Endothelial cell of umbilical vein (primary cell): ENCODE results near the gene PTPN6. TPM values are rescaled to one million over a fixed set of nuclear protein-coding genes. Genes with fewer than 3 reads are reported as not detected.

Experiments used
- BruUV-seq: library from RNA; stranded (reverse); fragments of 400-500 nt; replicated peaks from 2 replicates; lab custom pipeline; 2021; lab: Mats Ljungman, UMichigan
- CTCF ChIA-PET: fragments of 300-600, 350-600 bp; sonication (Branson Sonifier 250); formaldehyde crosslinking; loops from one replicate; lab custom pipeline; 2021; ENCODE audit warnings: antibody characterized with exemption, inconsistent platforms; lab: Charles Lee
- POLR2A ChIA-PET: fragments of 300-600, 350-600 bp; sonication (Branson Sonifier 250); formaldehyde crosslinking; loops from one replicate; lab custom pipeline; 2021; ENCODE audit warnings: antibody characterized with exemption, inconsistent platforms; lab: Charles Lee
- DNase-seq: peaks from one replicate; pipeline ENCODE4 v3.0.0-alpha.2; 2011; ENCODE audit warnings: low read depth, low spot score
- FAIRE-seq: peaks from 2 replicates; lab custom pipeline; 2011; peaks lifted over from hg19 to GRCh38; lab: Jason Lieb, UNC
- H2AFZ ChIP-seq: 2 replicates; pipeline ENCODE4 v1.6.0; 2012; ENCODE audit warnings: low read depth, low read length, control low read depth, inconsistent platforms
- H3K27ac ChIP-seq: 2 replicates; pipeline ENCODE4 v1.5.1; 2011; ENCODE audit warnings: low read depth, mild to moderate bottlenecking, control low read depth, low read length, moderate library complexity; ENCODE audit not compliant: insufficient read depth
- H3K27me3 ChIP-seq, 2 experiments: 2 replicates each; pipeline versions ENCODE4 v1.6.0 to v1.6.1; 2011; ENCODE audit warnings: low read length in 2 of 2, mixed read lengths in 1 of 2; ENCODE audit not compliant: control insufficient read depth in 2 of 2, insufficient read depth in 2 of 2
- H3K36me3 ChIP-seq, 2 experiments: 2 replicates in 1 of 2; 3 replicates in 1 of 2; pipeline ENCODE4 v1.5.1; 2011; ENCODE audit warnings: low read length in 2 of 2, mild to moderate bottlenecking in 1 of 2, moderate library complexity in 1 of 2; ENCODE audit not compliant: control insufficient read depth in 2 of 2, insufficient read depth in 2 of 2; ENCODE audit errors: extremely low read depth in 1 of 2
- H3K4me1 ChIP-seq: 3 replicates; pipeline ENCODE4 v1.5.1; 2011; ENCODE audit warnings: mild to moderate bottlenecking, low read length; ENCODE audit not compliant: control insufficient read depth, insufficient read depth; ENCODE audit errors: extremely low read depth
- H3K4me2 ChIP-seq: 2 replicates; pipeline ENCODE4 v1.6.1; 2011; ENCODE audit warnings: low read length, control low read depth, mixed read lengths; ENCODE audit not compliant: insufficient read depth
- H3K4me3 ChIP-seq, 3 experiments: fragments of 200-600 bp in 1 of 3; sonication (generic), shearing (Covaris generic) in 1 of 3; replicated peaks in 1 of 3; 2 replicates each; pipeline ENCODE4 v1.5.1; 2011 to 2016; ENCODE audit warnings: control low read depth in 3 of 3, low read length in 3 of 3, mild to moderate bottlenecking in 2 of 3, inconsistent platforms in 1 of 3, low read depth in 1 of 3, moderate library complexity in 1 of 3; ENCODE audit not compliant: insufficient read depth in 1 of 3
- H3K79me2 ChIP-seq: 2 replicates; pipeline ENCODE4 v1.6.0; 2012; ENCODE audit warnings: low read length, inconsistent platforms; ENCODE audit not compliant: control insufficient read depth, insufficient read depth
- H3K9ac ChIP-seq: replicated peaks from 2 replicates; pipeline ENCODE3; 2011; ENCODE audit warnings: low read length, control low read depth; ENCODE audit not compliant: insufficient read depth; ENCODE audit errors: extremely low read depth
- H3K9me1 ChIP-seq: replicated peaks from 3 replicates; pipeline ENCODE4 v1.6.0; 2011; ENCODE audit warnings: mild to moderate bottlenecking, low read length; ENCODE audit not compliant: control insufficient read depth, insufficient read depth; ENCODE audit errors: extremely low read depth
- H3K9me3 ChIP-seq: replicated peaks from 2 replicates; pipeline ENCODE4 v1.5.1; 2012; ENCODE audit warnings: low read length, inconsistent platforms; ENCODE audit not compliant: control insufficient read depth, insufficient read depth
- H4K20me1 ChIP-seq: replicated peaks from 2 replicates; pipeline ENCODE3; 2011; ENCODE audit warnings: mild to moderate bottlenecking, low read length; ENCODE audit not compliant: control insufficient read depth, insufficient read depth; ENCODE audit errors: extremely low read depth
- CTCF ChIP-seq, 2 donors: IDR thresholded peaks; 1 replicate in 1 of 2; 2 replicates in 1 of 2; pipeline ENCODE4 v1.5.1; 2011; ENCODE audit warnings: low read length in 2 of 2, mild to moderate bottlenecking in 2 of 2, moderate library complexity in 2 of 2, control low read depth in 1 of 2, inconsistent platforms in 1 of 2, low read depth in 1 of 2; ENCODE audit not compliant: insufficient read depth in 1 of 2; ENCODE audit errors: extremely low read depth in 1 of 2
- EZH2 ChIP-seq: IDR thresholded peaks from 2 replicates; pipeline ENCODE4 v1.6.1; 2012; ENCODE audit warnings: borderline replicate concordance, low read depth, mild to moderate bottlenecking, moderate library complexity, low read length, inconsistent platforms; ENCODE audit not compliant: severe bottlenecking
- FOS ChIP-seq: IDR thresholded peaks from 2 replicates; pipeline ENCODE4 v1.6.1; 2011; ENCODE audit warnings: mild to moderate bottlenecking, low read length, moderate library complexity, borderline replicate concordance; ENCODE audit not compliant: insufficient read depth
- JUN ChIP-seq: IDR thresholded peaks from 2 replicates; pipeline ENCODE4 v1.6.1; 2011; ENCODE audit warnings: borderline replicate concordance, low read depth; ENCODE audit not compliant: insufficient read length, insufficient read depth
- MYC ChIP-seq: IDR thresholded peaks from one replicate; pipeline ENCODE4 v1.6.1; 2011; ENCODE audit warnings: mild to moderate bottlenecking, low read depth, low read length
- POLR2A ChIP-seq: IDR thresholded peaks from 2 replicates; pipeline ENCODE4 v1.6.1; 2012; ENCODE audit warnings: low read depth, mild to moderate bottlenecking, control low read depth, low read length
- POLR2AphosphoS5 ChIP-seq: IDR thresholded peaks from 2 replicates; pipeline ENCODE4 v1.6.1; 2012; ENCODE audit warnings: low read depth, mild to moderate bottlenecking, control low read depth, low read length, moderate library complexity; ENCODE audit not compliant: insufficient read depth
- dilution Hi-C: fragments of 300-500 bp; cut with MboI; formaldehyde crosslinking; loops from one replicate; pipeline ENCODE4 v1.15.0; 2019; ENCODE audit warnings: low sequenced_read_pairs; ENCODE audit not compliant: extremely low pct_ligation_motif_present
- intact Hi-C: fragments of 100-400 bp; cut with micrococcal nuclease; formaldehyde crosslinking; loops from one replicate; pipeline ENCODE4 v1.10.0; 2022
- polyA plus RNA-seq, 4 experiments: library from polyadenylated mRNA; depleted of rRNA in 3 of 4; stranded (reverse) in 3 of 4; unstranded in 1 of 4; fragments of >200 nt; gene quantifications; 2 replicates each; pipeline versions ENCODE4 v1.2.1 to v1.2.3, GENCODE V29; 2011 to 2012; ENCODE audit warnings: missing spikeins in 1 of 4
- total RNA-seq: library from RNA; stranded (reverse); gene quantifications from 2 replicates; pipeline ENCODE4 v1.2.3, GENCODE V29; 2021
- TF ChIP-seq, protein P1 (sequence below): IDR thresholded peaks from 2 replicates; pipeline ENCODE4 v1.6.1; 2011; ENCODE audit not compliant: insufficient read depth, insufficient read length

The PTPN6 gene
- total and polyA plus RNA-seq, 2 donors (not counting 3 experiments of a cell fraction or from before 2014, with no cell fraction given): 0.25 to 1.6 TPM

DNA sequence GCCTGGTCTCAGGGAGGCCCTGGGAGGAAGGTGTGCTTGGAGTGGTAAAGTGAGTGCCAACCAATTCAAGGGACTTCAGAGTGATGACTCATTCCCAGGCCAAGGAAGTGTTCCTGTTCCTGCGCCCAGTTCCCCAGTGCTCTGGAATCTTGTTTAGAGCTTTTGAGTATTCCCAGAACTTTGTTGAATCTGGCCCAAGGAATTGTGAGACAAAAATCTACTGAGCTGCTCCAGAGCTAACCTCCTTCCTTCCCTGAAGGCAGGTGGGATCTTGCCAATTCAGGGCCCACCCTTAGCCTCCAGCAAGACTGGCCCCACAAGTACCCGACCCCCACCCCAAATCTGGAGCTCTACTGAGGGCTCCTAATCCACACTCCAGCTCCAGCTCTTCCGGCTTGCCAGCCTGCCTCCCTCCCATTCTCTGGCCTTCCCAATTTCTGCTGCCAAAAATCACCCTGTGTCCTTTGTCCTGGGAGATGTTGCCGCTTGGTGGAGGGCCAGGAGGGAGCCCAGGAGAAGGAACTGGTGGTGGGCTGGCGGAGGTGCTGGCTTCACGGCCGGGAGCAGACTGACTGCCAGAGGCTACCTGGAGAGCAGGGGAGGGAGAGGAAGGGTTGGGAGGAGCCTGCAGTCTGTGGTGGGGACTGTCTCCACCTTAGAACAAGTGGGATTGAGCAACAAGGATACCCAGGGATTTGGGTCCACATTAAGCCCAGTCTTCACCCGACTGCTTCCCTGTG is 25.4 kb upstream of the PTPN6 start:
- dilution Hi-C loops: no loop called here
- BruUV-seq: no TSS peak
- Histone ChIP-seq H3K79me2 (peaks cover 38% of the 10 kb centered on the region), H3K9ac (peak overlapping the region; percentile 37), H3K4me2 (peak overlapping the region; percentile 81), H3K36me3 (no peaks in the 10 kb centered on the region), H3K4me3 (peak overlapping the region in 2 of 3 experiments; percentile 14 to 18), H3K9me3 (no peaks in the 10 kb centered on the region), H3K4me1 (peaks cover 45% of the 10 kb centered on the region), H3K9me1 (no peaks in the 10 kb centered on the region), H3K27me3 (no peaks in the 10 kb centered on the region), H4K20me1 (peaks cover under 1% of the 10 kb centered on the region), H3K27ac (peak overlapping the region; percentile 72), H2AFZ (peak overlapping the region; percentile 24)
- peak; percentile 99 for FAIRE-seq
- intact Hi-C loops: no loop called here
- TF ChIP-seq MYC (no peak), JUN (peak; percentile 87), CTCF (IDR thresholded peaks at IDR 0.05; ENCODE audit: extremely low read depth in 1 of 2, insufficient read depth in 1 of 2, low read depth in 1 of 2, low read length in 2 of 2) (no peak), POLR2A (peak; percentile 32), EZH2 (no peak), FOS (peak; percentile 88), POLR2AphosphoS5 (peak; percentile 43)
- TF ChIP-seq, protein P1, sequence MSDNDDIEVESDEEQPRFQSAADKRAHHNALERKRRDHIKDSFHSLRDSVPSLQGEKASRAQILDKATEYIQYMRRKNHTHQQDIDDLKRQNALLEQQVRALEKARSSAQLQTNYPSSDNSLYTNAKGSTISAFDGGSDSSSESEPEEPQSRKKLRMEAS: no peak
- POLR2A ChIA-PET: interaction anchor here (0.8 to 2.3 kb wide), 9 partner anchors 8 to 173 kb away, joined by 3 to 24 read pairs (median 3); partner anchors contain the start of genes C12orf57, MLF2, RNU7-1 and SPSB2
- CTCF ChIA-PET: interaction anchor here (0.7 to 4.3 kb wide), 23 partner anchors 8 to 219 kb away, joined by 3 to 94 read pairs (median 6); partner anchors contain the start of genes C12orf57, C1RL, CDCA3 and ENO2
- peak; percentile 80 for DNase-seq
